Activated T-cell treated with anti-CD3 and anti-CD28 coated beads for 1 hour (primary cell): ENCODE results near the gene NR2C2AP.
"Not testable (repeated sequence)": the region's sequence is repeated elsewhere in the genome, so short reads cannot be mapped to it uniquely, and the experiment has no call there.

Source experiments
- DNase-seq: peaks from one replicate; pipeline ENCODE4 v3.0.0-alpha.2; 2020; ENCODE audit warnings: low read depth

NR2C2AP gene

GRCh38 chr19:19181488-19181998 lies 21.7 kb downstream of the NR2C2AP start:
- no peak for DNase-seq

- DNase-seq, result no peak
Observed at GRCh38 chr19:19179548-19180441, 23.4 kb downstream of the NR2C2AP start.

GRCh38 chr19:19176950-19177349 lies 26.3 kb downstream of the NR2C2AP start:
- DNase-seq, result no peak

GRCh38 chr19:19173243-19173642 lies 30.0 kb downstream of the NR2C2AP start:
- DNase-seq, result not testable (repeated sequence)

GRCh38 chr19:19171821-19172532 lies 31.2 kb downstream of the NR2C2AP start:
- no peak for DNase-seq

- DNase-seq, result no peak
Observed at GRCh38 chr19:19170873-19171672, 32.1 kb downstream of the NR2C2AP start.

- peak; percentile 66 for DNase-seq
Observed at GRCh38 chr19:19170053-19170872, 33.0 kb downstream of the NR2C2AP start, which contains the start of gene MEF2B. Gene MEF2B (minus strand): TSS chr19:19170263. CDS start chr19:19150735, 19,528 bp downstream.

- no peak for DNase-seq
Observed at GRCh38 chr19:19169236-19170052, 33.8 kb downstream of the NR2C2AP start.

- DNase-seq, result no peak
Observed at GRCh38 chr19:19167612-19168011, 35.6 kb downstream of the NR2C2AP start.

- no peak for DNase-seq
Observed at GRCh38 chr19:19165396-19165795, 37.8 kb downstream of the NR2C2AP start.

GRCh38 chr19:19162495-19162894 lies 40.7 kb downstream of the NR2C2AP start:
- no peak for DNase-seq

GRCh38 chr19:19160461-19161035 lies 42.7 kb downstream of the NR2C2AP start:
- DNase-seq, result no peak

GRCh38 chr19:19159534-19159933 lies 43.7 kb downstream of the NR2C2AP start:
- no peak for DNase-seq

GRCh38 chr19:19157808-19158207 lies 45.4 kb downstream of the NR2C2AP start:
- DNase-seq, result no peak

GRCh38 chr19:19155495-19156219 lies 47.6 kb downstream of the NR2C2AP start:
- no peak for DNase-seq

- DNase-seq, result no peak
Observed at GRCh38 chr19:19154768-19155494, 48.3 kb downstream of the NR2C2AP start.

GRCh38 chr19:19152668-19153384 lies 50.4 kb downstream of the NR2C2AP start:
- no peak for DNase-seq

- DNase-seq, result no peak
Observed at GRCh38 chr19:19151418-19151817, 51.8 kb downstream of the NR2C2AP start.
